Neutrophil (primary cell): ENCODE results near the gene DISC1.

Source experiments
- H3K27ac ChIP-seq: fragments of 200-600 bp; sonication (generic); 2 replicates; pipeline ENCODE4 v1.5.1; 2016; ENCODE audit warnings: mild to moderate bottlenecking, moderate library complexity
- H3K27me3 ChIP-seq: fragments of 200-600 bp; sonication (generic); 2 replicates; pipeline ENCODE4 v1.6.0; 2016; ENCODE audit warnings: mild to moderate bottlenecking
- H3K36me3 ChIP-seq: fragments of 200-600 bp; sonication (generic); 2 replicates; pipeline ENCODE4 v1.5.1; 2017
- H3K4me1 ChIP-seq, 2 experiments: fragments of 200-600 bp in 1 of 2; sonication (generic) in 1 of 2; 1 replicate in 1 of 2; 2 replicates in 1 of 2; pipeline versions ENCODE4 v1.5.1 to v1.6.1; 2013 to 2016; ENCODE audit warnings: low read depth in 1 of 2, low read length in 1 of 2, mild to moderate bottlenecking in 1 of 2, moderate library complexity in 1 of 2; ENCODE audit not compliant: control insufficient read depth in 1 of 2, insufficient read depth in 1 of 2
- H3K4me3 ChIP-seq, 2 experiments: fragments of 200-600 bp in 1 of 2; sonication (generic) in 1 of 2; 1 replicate in 1 of 2; 2 replicates in 1 of 2; pipeline ENCODE4 v1.5.1; 2013 to 2016; ENCODE audit warnings: low read depth in 1 of 2, low read length in 1 of 2, mild to moderate bottlenecking in 1 of 2, moderate library complexity in 1 of 2
- H3K9me3 ChIP-seq: fragments of 200-600 bp; sonication (generic); 2 replicates; pipeline ENCODE4 v1.5.1; 2016
- CTCF ChIP-seq: fragments of 200-600 bp; sonication (generic); IDR thresholded peaks from 2 replicates; pipeline ENCODE4 v1.5.1; 2016; ENCODE audit warnings: antibody characterized with exemption

Gene DISC1

GRCh38 chr1:231601824-231602672 lies 24.5 kb upstream of the DISC1 start:
- H3K9me3 ChIP-seq: no peaks in the 10 kb centered on the region
- H3K36me3 ChIP-seq: no peaks in the 10 kb centered on the region
- no peak overlapping the region for H3K4me3 ChIP-seq
- no peaks in the 10 kb centered on the region for H3K27me3 ChIP-seq
- peaks cover 16 to 17% of the 10 kb centered on the region in 2 experiments for H3K4me1 ChIP-seq
- H3K27ac ChIP-seq: no peak overlapping the region
- no peak for TF ChIP-seq CTCF

- H3K36me3 ChIP-seq: no peaks in the 10 kb centered on the region
- no peaks in the 10 kb centered on the region for H3K9me3 ChIP-seq
- no peak overlapping the region for H3K4me3 ChIP-seq
- peaks cover 16 to 17% of the 10 kb centered on the region in 2 experiments for H3K4me1 ChIP-seq
- H3K27ac ChIP-seq: no peak overlapping the region
- TF ChIP-seq CTCF: no peak
- no peaks in the 10 kb centered on the region for H3K27me3 ChIP-seq
Measured at GRCh38 chr1:231602673-231602984, 24.0 kb upstream of the DISC1 start.

GRCh38 chr1:231603598-231604275 lies 22.9 kb upstream of the DISC1 start:
- peak; percentile 56 for TF ChIP-seq CTCF
- H3K4me3 ChIP-seq: peak overlapping the region; percentile 42 to 49

GRCh38 chr1:231604276-231604621 lies 22.3 kb upstream of the DISC1 start:
- Histone ChIP-seq H3K27ac (peak overlapping the region; percentile 62), H3K27me3 (no peaks in the 10 kb centered on the region), H3K4me3 (no peak overlapping the region), H3K9me3 (no peaks in the 10 kb centered on the region), H3K4me1 (peaks cover 6 to 7% of the 10 kb centered on the region in 2 experiments), H3K36me3 (no peaks in the 10 kb centered on the region)
- no peak for TF ChIP-seq CTCF

More at GRCh38 chr1:231603598-231604275, 22.9 kb upstream of the DISC1 start:
- Histone ChIP-seq H3K4me1 (peaks cover 8 to 9% of the 10 kb centered on the region in 2 experiments), H3K9me3 (no peaks in the 10 kb centered on the region), H3K27ac (peak overlapping the region; percentile 62), H3K36me3 (no peaks in the 10 kb centered on the region), H3K27me3 (no peaks in the 10 kb centered on the region)

GRCh38 chr1:231605149-231606100 lies 21.2 kb upstream of the DISC1 start:
- H3K4me3 ChIP-seq: no peak overlapping the region
- H3K36me3 ChIP-seq: no peaks in the 10 kb centered on the region
- H3K4me1 ChIP-seq: peaks cover 6 to 7% of the 10 kb centered on the region in 2 experiments
- H3K27ac ChIP-seq: no peak overlapping the region
- H3K27me3 ChIP-seq: no peaks in the 10 kb centered on the region
- no peaks in the 10 kb centered on the region for H3K9me3 ChIP-seq
- TF ChIP-seq CTCF: no peak
